Measurements from ENCODE around the gene CUL1. TPM values are rescaled to one million over a fixed set of nuclear protein-coding genes. Genes with fewer than 3 reads are reported as not detected.

CUL1 gene
- total RNA-seq, 1 experiment from 2014 or later: 72.3 TPM

- Histone ChIP-seq H3K23me2 (ENCODE audit: insufficient read length, low read depth, low read length, poor library complexity, severe bottlenecking) (no peaks in the 10 kb centered on the region), H3K23ac (ENCODE audit: insufficient read length, low read depth, low read length) (no peak overlapping the region), H4K8ac (replicated peaks; ENCODE audit: insufficient read length, low read depth, low read length) (no peak overlapping the region), H3K27me3 (ENCODE audit: insufficient read depth, low read length) (no peaks in the 10 kb centered on the region), H3K9ac (ENCODE audit: extremely low read depth, insufficient read length, low read length) (no peak overlapping the region), H4K5ac (ENCODE audit: insufficient read length, low read depth, low read length) (no peak overlapping the region), H3K4me2 (ENCODE audit: insufficient read depth, insufficient read length, low read length) (no peak overlapping the region), H2BK12ac (ENCODE audit: insufficient read length, low read depth, low read length) (no peak overlapping the region), H2AK5ac (ENCODE audit: insufficient read length, low read length) (no peak overlapping the region), H3K27ac (ENCODE audit: insufficient read length, low read depth, low read length) (no peak overlapping the region), H2BK120ac (ENCODE audit: low read depth, low read length, poor library complexity, severe bottlenecking) (no peak overlapping the region), H4K20me1 (ENCODE audit: control insufficient read depth, insufficient read depth, insufficient read length) (no peaks in the 10 kb centered on the region), H3K18ac (ENCODE audit: insufficient read length, low read depth, low read length) (no peak overlapping the region), H3K9me3 (ENCODE audit: control insufficient read depth, low read depth, low read length) (no peaks in the 10 kb centered on the region), H2BK5ac (ENCODE audit: insufficient read length, low read length) (no peak overlapping the region), H3K79me1 (ENCODE audit: insufficient read depth, low read depth, low read length, poor library complexity, severe bottlenecking) (no peaks in the 10 kb centered on the region), H3K4me1 (ENCODE audit: insufficient read depth, low read length) (no peaks in the 10 kb centered on the region), H3K79me2 (ENCODE audit: insufficient read depth, low read length) (no peaks in the 10 kb centered on the region), H2AFZ (ENCODE audit: low read length) (no peak overlapping the region), H3T11ph (ENCODE audit: low read length) (no peak overlapping the region), H2BK15ac (ENCODE audit: low read depth, low read length) (no peak overlapping the region), H3K56ac (ENCODE audit: insufficient read length, low read depth, low read length) (no peak overlapping the region), H4K91ac (ENCODE audit: insufficient read length, low read depth, low read length) (no peak overlapping the region), H3K14ac (ENCODE audit: insufficient read depth, low read length) (no peak overlapping the region), H3K4ac (ENCODE audit: low read depth, low read length) (no peak overlapping the region), H2BK20ac (ENCODE audit: low read depth, low read length, poor library complexity, severe bottlenecking) (no peak overlapping the region)
- H3K4me1 Mint-ChIP-seq: no peaks in the 10 kb centered on the region
- H3K27me3 Mint-ChIP-seq (ENCODE audit: low read depth): no peaks in the 10 kb centered on the region
- H3K9me3 Mint-ChIP-seq: no peaks in the 10 kb centered on the region
- H3K36me3 Mint-ChIP-seq (ENCODE audit: insufficient read depth in 1 of 3, low read depth in 3 of 3): peaks cover 15 to 56% (median 33%) of the 10 kb centered on the region in 3 experiments
- no peak for TF ChIP-seq CTCF (conservative IDR thresholded peaks at IDR 0.05)
- H3K27ac Mint-ChIP-seq: no peak overlapping the region
- no peak overlapping the region for H3K4me3 Mint-ChIP-seq
- no peak for DNase-seq
- WGBS (ENCODE audit: extremely low coverage, insufficient read length, low lambda C conversion rate): no CpG with 5 or more reads among the region's 12 CpGs
These were observed 63.0 kb downstream of the CUL1 start for GRCh38 chr7:148761499-148762278.
